ENCODE results near the gene LRP3.

The LRP3 gene

DNA sequence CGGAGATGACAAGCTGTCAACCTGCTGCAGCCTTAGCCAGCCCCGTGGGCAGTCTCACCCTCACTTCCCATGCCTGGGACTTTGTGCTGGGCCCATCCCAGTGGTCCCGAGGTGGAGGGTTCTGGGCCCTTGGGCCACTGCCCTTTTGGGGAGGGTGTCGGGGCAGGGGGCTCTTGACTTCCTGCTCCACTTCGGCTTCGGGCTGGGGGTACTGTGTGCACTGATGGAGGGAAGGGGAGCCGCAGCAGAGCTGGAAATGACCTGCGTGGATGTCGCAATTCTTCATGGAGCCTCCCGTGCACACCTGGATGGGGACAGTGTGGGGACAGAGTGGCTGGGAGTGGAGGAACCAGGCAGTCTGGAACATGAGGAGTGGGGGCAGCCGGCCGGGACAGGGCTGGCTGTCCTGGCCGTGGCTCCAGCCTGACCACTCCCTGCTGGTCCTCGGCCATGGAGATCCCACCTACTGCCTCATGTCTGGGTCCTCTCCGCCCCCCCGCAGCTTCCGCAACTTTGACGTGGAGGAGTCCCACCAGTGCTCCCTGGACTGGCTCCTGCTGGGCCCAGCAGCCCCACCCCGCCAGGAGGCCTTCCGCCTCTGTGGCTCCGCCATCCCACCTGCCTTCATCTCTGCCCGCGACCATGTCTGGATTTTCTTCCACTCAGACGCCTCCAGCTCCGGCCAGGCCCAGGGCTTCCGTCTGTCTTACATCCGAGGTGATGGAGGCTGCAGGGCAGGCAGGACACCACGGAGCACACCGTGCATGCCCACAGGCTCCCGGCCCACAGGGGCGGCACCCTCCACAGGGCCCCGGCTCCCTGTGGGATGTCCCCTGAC is 10.2 kb downstream of the LRP3 start:
- Histone ChIP-seq H3K9me3 (no peaks in the 10 kb centered on the region), H3K4me1 (no peaks in the 10 kb centered on the region), H3K36me3 (peaks cover 41% of the 10 kb centered on the region), H3K4me3 (ENCODE audit: low read depth, low read length) (no peak overlapping the region), H3K27me3 (no peaks in the 10 kb centered on the region)
- TF ChIP-seq, protein P1, sequence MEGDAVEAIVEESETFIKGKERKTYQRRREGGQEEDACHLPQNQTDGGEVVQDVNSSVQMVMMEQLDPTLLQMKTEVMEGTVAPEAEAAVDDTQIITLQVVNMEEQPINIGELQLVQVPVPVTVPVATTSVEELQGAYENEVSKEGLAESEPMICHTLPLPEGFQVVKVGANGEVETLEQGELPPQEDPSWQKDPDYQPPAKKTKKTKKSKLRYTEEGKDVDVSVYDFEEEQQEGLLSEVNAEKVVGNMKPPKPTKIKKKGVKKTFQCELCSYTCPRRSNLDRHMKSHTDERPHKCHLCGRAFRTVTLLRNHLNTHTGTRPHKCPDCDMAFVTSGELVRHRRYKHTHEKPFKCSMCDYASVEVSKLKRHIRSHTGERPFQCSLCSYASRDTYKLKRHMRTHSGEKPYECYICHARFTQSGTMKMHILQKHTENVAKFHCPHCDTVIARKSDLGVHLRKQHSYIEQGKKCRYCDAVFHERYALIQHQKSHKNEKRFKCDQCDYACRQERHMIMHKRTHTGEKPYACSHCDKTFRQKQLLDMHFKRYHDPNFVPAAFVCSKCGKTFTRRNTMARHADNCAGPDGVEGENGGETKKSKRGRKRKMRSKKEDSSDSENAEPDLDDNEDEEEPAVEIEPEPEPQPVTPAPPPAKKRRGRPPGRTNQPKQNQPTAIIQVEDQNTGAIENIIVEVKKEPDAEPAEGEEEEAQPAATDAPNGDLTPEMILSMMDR (IDR thresholded peaks at IDR 0.05; ENCODE audit: low read depth, low read length), result no peak
- no peak for DNase-seq

DNA sequence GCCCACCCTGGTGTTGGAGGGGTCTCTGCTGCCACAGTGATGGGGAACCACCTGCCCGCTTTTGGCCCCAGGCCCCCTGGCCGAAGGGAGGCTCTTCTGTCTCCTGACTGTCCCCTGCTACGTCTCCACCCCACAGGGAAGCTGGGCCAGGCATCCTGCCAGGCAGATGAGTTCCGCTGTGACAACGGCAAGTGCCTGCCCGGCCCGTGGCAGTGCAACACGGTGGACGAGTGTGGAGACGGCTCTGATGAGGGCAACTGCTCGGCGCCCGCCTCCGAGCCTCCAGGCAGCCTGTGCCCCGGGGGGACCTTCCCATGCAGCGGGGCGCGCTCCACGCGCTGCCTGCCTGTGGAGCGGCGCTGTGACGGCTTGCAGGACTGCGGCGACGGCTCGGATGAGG is 11.0 kb downstream of the LRP3 start:
- Histone ChIP-seq H3K9me3 (no peaks in the 10 kb centered on the region), H3K4me3 (ENCODE audit: low read depth, low read length) (no peak overlapping the region), H3K4me1 (no peaks in the 10 kb centered on the region), H3K27me3 (no peaks in the 10 kb centered on the region), H3K36me3 (peaks cover 41% of the 10 kb centered on the region)
- DNase-seq, result no peak
- TF ChIP-seq, protein P1 (IDR thresholded peaks at IDR 0.05; ENCODE audit: low read depth, low read length), result no peak

DNA sequence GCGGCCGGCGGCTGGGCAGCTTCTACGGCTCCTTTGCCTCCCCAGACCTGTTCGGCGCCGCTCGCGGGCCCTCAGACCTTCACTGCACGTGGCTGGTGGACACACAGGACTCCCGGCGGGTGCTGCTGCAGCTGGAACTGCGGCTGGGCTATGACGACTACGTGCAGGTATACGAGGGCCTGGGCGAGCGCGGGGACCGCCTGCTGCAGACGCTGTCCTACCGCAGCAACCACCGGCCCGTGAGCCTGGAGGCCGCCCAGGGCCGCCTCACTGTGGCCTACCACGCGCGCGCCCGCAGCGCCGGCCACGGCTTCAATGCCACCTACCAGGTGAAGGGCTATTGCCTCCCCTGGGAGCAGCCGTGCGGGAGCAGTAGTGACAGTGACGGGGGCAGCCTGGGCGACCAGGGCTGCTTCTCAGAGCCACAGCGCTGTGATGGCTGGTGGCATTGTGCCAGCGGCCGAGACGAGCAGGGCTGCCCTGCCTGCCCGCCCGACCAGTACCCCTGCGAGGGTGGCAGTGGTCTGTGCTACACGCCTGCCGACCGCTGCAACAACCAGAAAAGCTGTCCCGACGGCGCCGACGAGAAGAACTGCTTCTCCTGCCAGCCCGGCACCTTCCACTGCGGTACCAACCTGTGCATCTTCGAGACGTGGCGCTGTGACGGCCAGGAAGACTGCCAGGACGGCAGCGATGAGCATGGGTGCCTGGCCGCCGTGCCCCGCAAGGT is 11.6 kb downstream of the LRP3 start:
- Histone ChIP-seq H3K36me3 (peaks cover 41% of the 10 kb centered on the region), H3K9me3 (no peaks in the 10 kb centered on the region), H3K4me1 (no peaks in the 10 kb centered on the region), H3K4me3 (ENCODE audit: low read depth, low read length) (no peak overlapping the region), H3K27me3 (no peaks in the 10 kb centered on the region)
- no peak for DNase-seq
- TF ChIP-seq, protein P1 (IDR thresholded peaks at IDR 0.05; ENCODE audit: low read depth, low read length), result no peak

DNA sequence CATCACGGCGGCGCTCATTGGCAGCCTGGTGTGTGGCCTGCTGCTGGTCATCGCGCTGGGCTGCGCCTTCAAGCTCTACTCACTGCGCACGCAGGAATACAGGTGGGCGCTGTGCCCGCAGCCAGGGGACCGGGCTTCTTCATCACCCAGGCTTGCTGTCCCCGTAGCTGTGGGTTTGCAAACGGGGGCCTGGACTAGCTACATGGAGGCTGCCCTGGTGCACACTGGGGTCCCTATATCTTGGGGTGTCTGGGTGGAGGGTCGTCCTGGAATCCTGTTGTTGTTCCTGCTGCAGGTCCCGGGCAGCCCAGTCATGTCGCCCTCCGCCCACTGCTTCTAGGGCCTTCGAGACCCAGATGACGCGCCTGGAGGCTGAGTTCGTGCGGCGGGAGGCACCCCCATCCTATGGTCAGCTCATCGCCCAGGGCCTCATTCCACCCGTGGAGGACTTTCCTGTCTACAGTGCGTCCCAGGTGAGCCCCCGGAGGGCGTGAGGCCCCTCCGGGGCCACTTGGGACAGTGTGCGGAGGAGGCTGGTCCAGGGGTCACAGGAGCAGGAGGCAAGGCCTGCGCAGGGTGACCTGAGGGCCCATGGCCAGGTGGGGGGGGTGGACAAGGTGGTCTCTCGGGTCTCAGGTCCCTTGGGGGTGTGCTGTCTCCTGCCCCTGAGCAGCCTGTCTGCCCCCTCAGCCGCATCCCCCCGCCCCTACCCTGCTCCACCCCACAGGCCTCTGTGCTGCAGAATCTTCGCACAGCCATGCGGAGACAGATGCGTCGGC is 12.3 kb downstream of the LRP3 start:
- TF ChIP-seq, protein P1 (IDR thresholded peaks at IDR 0.05; ENCODE audit: low read depth, low read length), result no peak
- Histone ChIP-seq H3K4me1 (no peaks in the 10 kb centered on the region), H3K9me3 (no peaks in the 10 kb centered on the region), H3K4me3 (ENCODE audit: low read depth, low read length) (no peak overlapping the region), H3K27me3 (no peaks in the 10 kb centered on the region), H3K36me3 (peaks cover 41% of the 10 kb centered on the region)
- DNase-seq, result no peak

DNA sequence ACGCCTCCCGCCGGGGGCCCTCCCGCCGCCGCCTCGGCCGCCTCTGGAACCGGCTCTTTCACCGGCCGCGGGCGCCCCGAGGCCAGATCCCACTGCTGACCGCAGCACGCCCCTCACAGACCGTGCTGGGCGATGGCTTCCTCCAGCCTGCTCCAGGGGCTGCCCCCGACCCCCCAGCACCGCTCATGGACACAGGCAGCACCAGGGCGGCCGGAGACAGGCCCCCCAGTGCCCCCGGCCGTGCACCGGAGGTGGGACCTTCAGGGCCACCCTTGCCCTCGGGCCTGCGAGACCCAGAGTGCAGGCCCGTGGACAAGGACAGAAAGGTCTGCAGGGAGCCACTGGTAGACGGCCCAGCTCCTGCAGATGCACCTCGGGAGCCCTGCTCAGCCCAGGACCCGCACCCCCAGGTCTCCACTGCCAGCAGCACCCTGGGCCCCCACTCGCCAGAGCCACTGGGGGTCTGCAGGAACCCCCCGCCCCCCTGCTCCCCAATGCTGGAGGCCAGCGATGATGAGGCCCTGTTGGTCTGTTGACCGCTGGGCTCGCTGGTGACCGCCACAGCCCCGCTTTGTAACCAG is 13.0 kb downstream of the LRP3 start:
- no peaks in the 10 kb centered on the region for H3K9me3 ChIP-seq
- TF ChIP-seq, protein P1 (IDR thresholded peaks at IDR 0.05; ENCODE audit: low read depth, low read length), result no peak

More for the DNA sequence above, 13.0 kb downstream of the LRP3 start:
- H3K36me3 ChIP-seq, result peaks cover 38% of the 10 kb centered on the region
- H3K27me3 ChIP-seq, result no peaks in the 10 kb centered on the region
- no peak for DNase-seq
- H3K4me3 ChIP-seq (ENCODE audit: low read depth, low read length), result no peak overlapping the region
- no peaks in the 10 kb centered on the region for H3K4me1 ChIP-seq
